ENCODE data around the gene TCAIM.

GRCh38 chr3:44338828-44339127, 212 bp downstream of the TCAIM start:
- TF ChIP-seq CTCF (optimal IDR thresholded peaks at IDR 0.05 in 1 of 3, IDR thresholded peaks at IDR 0.05 in 1 of 3, conservative IDR thresholded peaks at IDR 0.05 in 1 of 3; ENCODE audit: extremely low read depth in 1 of 3, insufficient read depth in 2 of 3, low read length in 3 of 3) (no peak), EZH2 (IDR thresholded peaks at IDR 0.05; ENCODE audit: low read length) (no peak)
